IMR-90 (cell line): ENCODE data around the gene TES. TPM values are rescaled to one million over a fixed set of nuclear protein-coding genes. Genes with fewer than 3 reads are reported as not detected.

Experiments
- ATAC-seq: fragments of 200-7000 bp; cut with Tn5 transposase; 2 replicates; pipeline ENCODE4 v1.9.1; 2020; ENCODE audit warnings: low read depth, mild to moderate bottlenecking, moderate library complexity
- BruUV-seq: library from RNA; stranded (reverse); fragments of 400-500 nt; replicated peaks from 2 replicates; lab custom pipeline; 2021; lab: Mats Ljungman, UMichigan
- CTCF ChIA-PET: fragments of 300-600 bp; formaldehyde crosslinking; extraction: SDS; loops from one replicate; lab custom pipeline; 2021; ENCODE audit warnings: antibody characterized with exemption; lab: Yijun Ruan, JAX
- POLR2A ChIA-PET: fragments of 300-600 bp; sonication (Branson Sonifier 250); formaldehyde crosslinking; loops from one replicate; lab custom pipeline; 2022; ENCODE audit warnings: antibody characterized with exemption; ENCODE audit not compliant: unreplicated experiment; lab: Charles Lee
- DNase-seq: peaks from one replicate; pipeline ENCODE4 v3.0.0; 2013
- H2AFZ ChIP-seq: replicated peaks from 2 replicates; pipeline ENCODE3; 2013; ENCODE audit warnings: low read length, mild to moderate bottlenecking; ENCODE audit not compliant: poor library complexity
- H2AK5ac ChIP-seq: 2 replicates; pipeline ENCODE4 v1.6.1; 2013; ENCODE audit warnings: low read depth, low read length, inconsistent platforms
- H2AK9ac ChIP-seq: replicated peaks from 2 replicates; pipeline ENCODE3; 2013; ENCODE audit warnings: mild to moderate bottlenecking, low read depth, low read length, moderate library complexity; ENCODE audit not compliant: poor library complexity
- H2BK120ac ChIP-seq: 2 replicates; pipeline ENCODE4 v1.6.1; 2013; ENCODE audit warnings: low read depth, low read length, inconsistent platforms
- H2BK15ac ChIP-seq: 3 replicates; pipeline ENCODE4 v1.6.1; 2013; ENCODE audit warnings: low read depth, low read length, inconsistent platforms
- H2BK20ac ChIP-seq: 2 replicates; pipeline ENCODE4 v1.6.1; 2013; ENCODE audit warnings: low read depth, mild to moderate bottlenecking, inconsistent platforms, low read length, moderate library complexity
- H2BK5ac ChIP-seq: 2 replicates; pipeline ENCODE4 v1.6.1; 2013; ENCODE audit warnings: mild to moderate bottlenecking, low read depth, low read length, inconsistent platforms; ENCODE audit not compliant: poor library complexity, severe bottlenecking
- H3K14ac ChIP-seq: replicated peaks from 2 replicates; pipeline ENCODE4 v1.6.1; 2013; ENCODE audit warnings: low read depth, low read length, inconsistent platforms
- H3K18ac ChIP-seq: 2 replicates; pipeline ENCODE4 v1.6.1; 2013; ENCODE audit warnings: low read depth, low read length, control low read depth
- H3K23ac ChIP-seq: 2 replicates; pipeline ENCODE4 v1.6.1; 2013; ENCODE audit warnings: low read depth, low read length, inconsistent platforms
- H3K27ac ChIP-seq: 2 replicates; pipeline ENCODE4 v1.5.1; 2013; ENCODE audit warnings: mild to moderate bottlenecking, control low read depth, low read length; ENCODE audit not compliant: insufficient read depth
- H3K27me3 ChIP-seq: 2 replicates; pipeline ENCODE4 v1.6.1; 2013; ENCODE audit warnings: low read length; ENCODE audit not compliant: control insufficient read depth, insufficient read depth
- H3K36me3 ChIP-seq: 2 replicates; pipeline ENCODE4 v1.6.1; 2013; ENCODE audit warnings: low read length, mixed read lengths; ENCODE audit not compliant: control insufficient read depth, insufficient read depth
- H3K4ac ChIP-seq: 2 replicates; pipeline ENCODE4 v1.6.1; 2013; ENCODE audit warnings: low read depth, low read length, inconsistent platforms
- H3K4me1 ChIP-seq: 2 replicates; pipeline ENCODE4 v1.6.1; 2013; ENCODE audit warnings: low read length, mixed read lengths; ENCODE audit not compliant: control insufficient read depth, insufficient read depth
- H3K4me2 ChIP-seq: 2 replicates; pipeline ENCODE4 v1.6.1; 2013; ENCODE audit warnings: low read depth, mild to moderate bottlenecking, control low read depth, low read length, moderate library complexity
- H3K4me3 ChIP-seq: 2 replicates; pipeline ENCODE4 v1.5.1; 2013; ENCODE audit warnings: low read depth, mild to moderate bottlenecking, control low read depth, low read length, moderate library complexity; ENCODE audit not compliant: insufficient read depth
- H3K56ac ChIP-seq: 2 replicates; pipeline ENCODE4 v1.6.1; 2013; ENCODE audit warnings: low read length, inconsistent platforms; ENCODE audit not compliant: insufficient read depth; ENCODE audit errors: extremely low read depth
- H3K79me1 ChIP-seq, 2 experiments: 2 replicates each; pipeline ENCODE4 v1.6.1; 2013; ENCODE audit warnings: low read length in 2 of 2, inconsistent platforms in 1 of 2, low read depth in 1 of 2
- H3K9ac ChIP-seq: 2 replicates; pipeline ENCODE4 v1.6.1; 2013; ENCODE audit warnings: low read depth, low read length, control low read depth
- H3K9me1 ChIP-seq: 2 replicates; pipeline ENCODE4 v1.6.1; 2013; ENCODE audit warnings: low read length, inconsistent platforms; ENCODE audit not compliant: insufficient read depth
- H3K9me3 ChIP-seq: 2 replicates; pipeline ENCODE4 v1.6.1; 2013; ENCODE audit warnings: low read length; ENCODE audit not compliant: control insufficient read depth, insufficient read depth
- H4K20me1 ChIP-seq: 2 replicates; pipeline ENCODE4 v1.6.1; 2013; ENCODE audit warnings: low read length, inconsistent platforms; ENCODE audit not compliant: insufficient read depth
- H4K5ac ChIP-seq: 2 replicates; pipeline ENCODE4 v1.6.1; 2013; ENCODE audit warnings: mild to moderate bottlenecking, low read depth, low read length, control low read depth
- H4K8ac ChIP-seq, 2 experiments: 2 replicates each; pipeline ENCODE4 v1.6.1; 2013; ENCODE audit warnings: low read depth in 2 of 2, low read length in 2 of 2, control low read depth in 1 of 2, inconsistent platforms in 1 of 2
- H4K91ac ChIP-seq: 2 replicates; pipeline ENCODE4 v1.6.1; 2013; ENCODE audit warnings: low read depth, low read length, inconsistent platforms; ENCODE audit not compliant: insufficient read depth
- BHLHE40 ChIP-seq: fragments of 150-350 bp; IDR thresholded peaks from 2 replicates; pipeline ENCODE4 v1.6.1; 2016; ENCODE audit warnings: mild to moderate bottlenecking, low read depth, low read length
- CEBPB ChIP-seq: IDR thresholded peaks from 2 replicates; pipeline ENCODE4 v1.6.1; 2012; ENCODE audit warnings: low read depth, low read length, improper control_type of control experiment
- CHD1 ChIP-seq: IDR thresholded peaks from 2 replicates; pipeline ENCODE4 v1.6.1; 2012; ENCODE audit warnings: low read depth, low read length, improper control_type of control experiment
- FOS ChIP-seq: fragments of 150-350 bp; IDR thresholded peaks from 2 replicates; pipeline ENCODE4 v1.6.1; 2016; ENCODE audit warnings: low read depth, low read length
- MAZ ChIP-seq: IDR thresholded peaks from 2 replicates; pipeline ENCODE4 v1.6.1; 2012; ENCODE audit warnings: low read depth, mild to moderate bottlenecking, low read length, improper control_type of control experiment, moderate library complexity, borderline replicate concordance
- MXI1 ChIP-seq: IDR thresholded peaks from 2 replicates; pipeline ENCODE4 v1.6.1; 2012; ENCODE audit warnings: low read depth, mild to moderate bottlenecking, low read length, moderate library complexity, borderline replicate concordance
- POLR2A ChIP-seq: IDR thresholded peaks from 2 replicates; pipeline ENCODE4 v1.6.1; 2012; ENCODE audit warnings: mild to moderate bottlenecking, low read depth, low read length
- RCOR1 ChIP-seq: IDR thresholded peaks from 2 replicates; pipeline ENCODE4 v1.6.1; 2012; ENCODE audit warnings: mild to moderate bottlenecking, low read length, improper control_type of control experiment; ENCODE audit not compliant: insufficient replicate concordance
- RFX5 ChIP-seq: IDR thresholded peaks from 2 replicates; pipeline ENCODE4 v1.8.0; 2012; ENCODE audit warnings: low read depth, mild to moderate bottlenecking, low read length, moderate library complexity
- SMC3 ChIP-seq: fragments of 150-350 bp; IDR thresholded peaks from 2 replicates; pipeline ENCODE4 v1.6.1; 2016; ENCODE audit warnings: low read depth, mild to moderate bottlenecking, antibody characterized with exemption, low read length, moderate library complexity
- USF2 ChIP-seq: fragments of 150-350 bp; IDR thresholded peaks from 2 replicates; pipeline ENCODE4 v1.6.1; 2017; ENCODE audit warnings: mild to moderate bottlenecking, antibody characterized with exemption, low read length, low read depth
- WGBS, 2 experiments: methylation state at CpG; one replicate each; pipeline versions ENCODE4 v1.1.5 to v1.1.7; 2013; ENCODE audit warnings: missing lambda C conversion rate in 2 of 2; ENCODE audit not compliant: insufficient read length in 1 of 2; ENCODE audit errors: extremely low coverage in 2 of 2; 5-methylcytosine and 5-hydroxymethylcytosine counted together
- dilution Hi-C: fragments of 300-500 bp; cut with HindIII; formaldehyde crosslinking; loops from one replicate; pipeline ENCODE4 v1.14.3; 2018; ENCODE audit warnings: low sequenced_read_pairs; ENCODE audit not compliant: unreplicated experiment
- in situ Hi-C: fragments of 300-500 bp; cut with MboI; formaldehyde crosslinking; loops from 3 replicates; pipeline ENCODE4 v1.14.3; 2019; ENCODE audit warnings: low sequenced_read_pairs, inconsistent platforms, mixed read lengths
- intact Hi-C: fragments of 100-400 bp; cut with micrococcal nuclease; formaldehyde crosslinking; loops from 2 replicates; pipeline ENCODE4 v1.10.0; 2022
- polyA plus RNA-seq, 3 experiments: library from polyadenylated mRNA; depleted of rRNA; stranded (reverse); fragments of >200 nt; gene quantifications; 2 replicates each; pipeline ENCODE4 v1.2.3, GENCODE V29; 2012; ENCODE audit warnings: low replicate concordance in 1 of 3
- total RNA-seq: library from RNA; depleted of rRNA; stranded (reverse); fragments of >200 nt; gene quantifications from 2 replicates; pipeline ENCODE4 v1.2.3, GENCODE V29; 2012

Gene TES
- total and polyA plus RNA-seq, 2 of the 4 experiments (the other 2 are of a cell fraction): 54.0 to 83.3 TPM

GRCh38 chr7:116292381-116292780 is 82.0 kb downstream of the TES start:
- ChIA-PET POLR2A (no interaction called here), CTCF (no interaction called here)
- Histone ChIP-seq H3K4me1 (peaks cover 2% of the 10 kb centered on the region), H3K9ac (no peak overlapping the region), H3K4me2 (no peak overlapping the region), H3K14ac (no peak overlapping the region), H4K20me1 (no peaks in the 10 kb centered on the region), H4K91ac (no peak overlapping the region), H3K9me1 (no peaks in the 10 kb centered on the region), H3K27me3 (no peaks in the 10 kb centered on the region), H3K36me3 (no peaks in the 10 kb centered on the region), H4K5ac (no peak overlapping the region), H2BK20ac (no peak overlapping the region), H2BK120ac (no peak overlapping the region), H2AFZ (no peak overlapping the region), H3K23ac (no peak overlapping the region), H3K18ac (no peak overlapping the region), H3K4ac (no peak overlapping the region), H3K56ac (no peak overlapping the region), H2BK15ac (no peak overlapping the region), H4K8ac (no peak overlapping the region), H2AK9ac (no peak overlapping the region), H2BK5ac (no peak overlapping the region), H3K9me3 (no peaks in the 10 kb centered on the region), H3K27ac (no peak overlapping the region), H3K79me1 (peaks cover 0 to 5% of the 10 kb centered on the region in 2 experiments; a peak in 1 of 4 replicates), H3K4me3 (no peak overlapping the region), H2AK5ac (no peak overlapping the region)
- BruUV-seq: no TSS peak
- intact Hi-C loops (no loop called here), dilution Hi-C loops (no loop called here), in situ Hi-C loops (no loop called here)
- TF ChIP-seq MAZ (no peak), CHD1 (no peak), RCOR1 (no peak), MXI1 (no peak), FOS (no peak), USF2 (no peak), SMC3 (no peak), CEBPB (no peak), RFX5 (no peak), POLR2A (no peak), BHLHE40 (no peak)
- no CpG with 5 or more reads among the region's 1 CpG for WGBS, 2 experiments
- ATAC-seq (no peak), DNase-seq (no peak)
